Thoracic aorta (tissue), 2 donors: ENCODE measurements around the gene MYO1G. TPM values are rescaled to one million over a fixed set of nuclear protein-coding genes. Genes with fewer than 3 reads are reported as not detected.

ENCODE experiments used
- ATAC-seq: fragments of 150-250 bp; one replicate; pipeline ENCODE4 v1.8.0; 2017; ENCODE audit warnings: low read depth; ENCODE audit not compliant: insufficient number of reproducible peaks, low FRiP score
- DNase-seq: peaks from one replicate; pipeline ENCODE4 v3.0.0-alpha.2; 2020; ENCODE audit warnings: low spot score
- H3K27ac ChIP-seq, 2 donors: fragments of 200-600 bp; sonication (generic); 1 replicate in 1 of 2; 2 replicates in 1 of 2; pipeline ENCODE4 v1.5.1; 2016; ENCODE audit warnings: mild to moderate bottlenecking in 2 of 2, moderate library complexity in 2 of 2
- H3K27me3 ChIP-seq: fragments of 200-600 bp; sonication (generic); replicated peaks from 2 replicates; pipeline ENCODE4 v1.6.0; 2016; ENCODE audit warnings: mild to moderate bottlenecking; ENCODE audit not compliant: insufficient read depth
- H3K36me3 ChIP-seq: fragments of 200-600 bp; sonication (generic); one replicate; pipeline ENCODE4 v1.5.1; 2016
- H3K4me1 ChIP-seq, 2 donors: fragments of 200-600 bp; sonication (generic); 1 replicate in 1 of 2; 2 replicates in 1 of 2; pipeline versions ENCODE4 v1.5.1 to v1.6.0; 2016; ENCODE audit warnings: low read depth in 2 of 2, mild to moderate bottlenecking in 1 of 2; ENCODE audit not compliant: control insufficient read depth in 1 of 2
- H3K4me3 ChIP-seq: fragments of 200-600 bp; sonication (generic); 2 replicates; pipeline ENCODE4 v1.5.1; 2016; ENCODE audit warnings: mild to moderate bottlenecking
- H3K9me3 ChIP-seq: fragments of 200-600 bp; sonication (generic); 2 replicates; pipeline ENCODE4 v1.5.1; 2016
- total RNA-seq, 2 donors: library from RNA; depleted of rRNA; stranded (reverse); fragments of >200 nt; gene quantifications; one replicate each; pipeline versions ENCODE4 v1.1.0 to v1.2.3, GENCODE V29; 2016
- TF ChIP-seq, protein P1 (sequence below): fragments of 200-600 bp; sonication (generic); IDR thresholded peaks from one replicate; pipeline ENCODE4 v1.5.1; 2019; ENCODE audit warnings: antibody characterized with exemption

MYO1G gene
- total RNA-seq, 2 donors from 2014 or later, result 2.0 to 13.8 TPM

DNA sequence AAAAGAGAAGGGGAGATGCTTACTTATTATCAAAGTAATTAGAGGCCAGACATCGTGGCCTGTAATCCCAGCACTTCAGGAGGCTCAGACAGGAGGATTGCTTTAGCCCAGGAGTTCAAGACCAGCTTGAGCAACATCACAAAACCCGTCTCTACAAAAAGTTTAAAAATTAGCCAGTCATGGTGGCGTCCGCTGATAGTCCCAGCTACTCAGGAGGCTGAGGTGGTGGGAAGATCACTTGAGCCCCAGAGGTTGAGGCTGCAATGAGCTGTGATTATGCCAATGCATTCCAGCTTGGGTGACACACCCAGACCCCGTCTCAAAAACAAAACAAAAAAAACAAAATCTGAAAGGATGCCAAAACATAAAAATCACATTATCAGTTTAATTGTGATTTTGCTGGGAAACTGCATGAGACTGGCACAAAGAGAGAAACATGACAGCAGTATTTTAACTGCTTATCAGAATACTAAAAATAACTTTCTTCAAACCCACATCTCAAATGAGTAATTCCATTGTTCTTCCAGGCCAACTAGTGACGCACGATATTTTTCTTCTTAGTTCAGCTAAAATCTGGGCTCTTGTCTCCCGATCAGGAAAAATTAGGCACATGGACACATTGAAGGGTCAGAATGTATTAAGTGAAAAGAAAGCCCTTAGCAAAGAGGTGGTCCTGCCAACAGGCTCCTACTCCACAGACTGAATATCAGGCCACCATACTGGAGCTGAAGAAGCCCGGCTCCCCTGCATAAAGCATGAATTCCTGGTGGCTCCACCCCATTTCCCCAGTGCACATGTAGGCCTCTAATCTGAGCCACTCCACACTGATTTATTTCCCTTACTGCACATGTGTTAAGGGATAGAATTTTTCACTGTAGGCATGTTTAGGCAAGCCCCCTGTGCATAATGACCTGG is 11.6 kb upstream of the MYO1G start:
- peak overlapping the region; percentile 52 to 56 for H3K27ac ChIP-seq
- ATAC-seq (peak; percentile 38), DNase-seq (no peak)
- TF ChIP-seq, protein P1, sequence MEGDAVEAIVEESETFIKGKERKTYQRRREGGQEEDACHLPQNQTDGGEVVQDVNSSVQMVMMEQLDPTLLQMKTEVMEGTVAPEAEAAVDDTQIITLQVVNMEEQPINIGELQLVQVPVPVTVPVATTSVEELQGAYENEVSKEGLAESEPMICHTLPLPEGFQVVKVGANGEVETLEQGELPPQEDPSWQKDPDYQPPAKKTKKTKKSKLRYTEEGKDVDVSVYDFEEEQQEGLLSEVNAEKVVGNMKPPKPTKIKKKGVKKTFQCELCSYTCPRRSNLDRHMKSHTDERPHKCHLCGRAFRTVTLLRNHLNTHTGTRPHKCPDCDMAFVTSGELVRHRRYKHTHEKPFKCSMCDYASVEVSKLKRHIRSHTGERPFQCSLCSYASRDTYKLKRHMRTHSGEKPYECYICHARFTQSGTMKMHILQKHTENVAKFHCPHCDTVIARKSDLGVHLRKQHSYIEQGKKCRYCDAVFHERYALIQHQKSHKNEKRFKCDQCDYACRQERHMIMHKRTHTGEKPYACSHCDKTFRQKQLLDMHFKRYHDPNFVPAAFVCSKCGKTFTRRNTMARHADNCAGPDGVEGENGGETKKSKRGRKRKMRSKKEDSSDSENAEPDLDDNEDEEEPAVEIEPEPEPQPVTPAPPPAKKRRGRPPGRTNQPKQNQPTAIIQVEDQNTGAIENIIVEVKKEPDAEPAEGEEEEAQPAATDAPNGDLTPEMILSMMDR, result no peak
- H3K27me3 ChIP-seq, result no peaks in the 10 kb centered on the region
- no peak overlapping the region for H3K4me3 ChIP-seq
- peaks cover 12 to 28% of the 10 kb centered on the region in 2 donors for H3K4me1 ChIP-seq
- no peaks in the 10 kb centered on the region for H3K9me3 ChIP-seq
- no peaks in the 10 kb centered on the region for H3K36me3 ChIP-seq

DNA sequence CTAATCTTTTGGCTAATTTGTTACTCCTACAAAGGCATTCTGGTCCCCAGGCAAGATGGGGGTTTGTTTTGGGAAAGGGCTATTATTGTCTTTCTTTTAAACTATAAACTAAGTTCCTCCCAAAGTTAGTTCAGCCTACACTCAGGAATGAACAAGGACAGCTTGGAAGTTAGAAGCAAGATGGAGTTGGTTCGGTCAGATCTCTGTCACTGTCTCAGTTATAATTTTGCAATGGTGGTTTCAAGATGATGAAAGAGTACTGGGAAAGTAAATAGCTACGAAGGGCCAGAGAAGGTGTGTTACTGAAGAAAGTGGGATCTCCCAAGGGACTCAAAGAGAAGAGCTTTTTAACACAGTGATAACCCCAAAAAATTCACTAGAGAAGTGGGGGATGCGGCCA is 10.3 kb upstream of the MYO1G start:
- Histone ChIP-seq H3K27ac (no peak overlapping the region), H3K27me3 (no peaks in the 10 kb centered on the region), H3K9me3 (no peaks in the 10 kb centered on the region), H3K36me3 (no peaks in the 10 kb centered on the region), H3K4me1 (peaks cover 12 to 37% of the 10 kb centered on the region in 2 donors), H3K4me3 (no peak overlapping the region)
- no peak for DNase-seq
- TF ChIP-seq, protein P1, result no peak
- no peak for ATAC-seq

DNA sequence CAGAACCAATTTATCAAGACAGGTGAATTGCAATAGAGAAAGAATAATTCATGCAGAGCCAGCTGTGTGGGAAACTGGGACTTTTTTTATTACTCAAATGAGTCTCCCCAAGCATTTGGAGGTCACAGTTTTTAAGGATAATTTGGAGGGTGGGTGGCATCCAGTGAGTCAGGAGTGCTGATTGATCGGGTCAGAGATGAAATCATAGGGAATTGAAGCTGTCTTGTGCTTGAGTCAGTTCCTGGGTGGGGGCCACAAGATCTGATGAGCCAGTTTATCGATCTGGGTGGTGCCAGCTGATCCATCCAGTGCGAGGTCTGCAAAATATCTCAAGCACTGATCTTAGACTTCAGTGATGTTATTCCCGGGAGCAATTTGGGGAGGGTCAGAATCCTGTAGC is 9.9 kb upstream of the MYO1G start:
- Histone ChIP-seq H3K27me3 (no peaks in the 10 kb centered on the region), H3K27ac (no peak overlapping the region), H3K4me1 (peaks cover 12 to 37% of the 10 kb centered on the region in 2 donors), H3K9me3 (no peaks in the 10 kb centered on the region), H3K4me3 (no peak overlapping the region), H3K36me3 (no peaks in the 10 kb centered on the region)
- no peak for DNase-seq
- ATAC-seq, result no peak
- TF ChIP-seq, protein P1, result no peak

DNA sequence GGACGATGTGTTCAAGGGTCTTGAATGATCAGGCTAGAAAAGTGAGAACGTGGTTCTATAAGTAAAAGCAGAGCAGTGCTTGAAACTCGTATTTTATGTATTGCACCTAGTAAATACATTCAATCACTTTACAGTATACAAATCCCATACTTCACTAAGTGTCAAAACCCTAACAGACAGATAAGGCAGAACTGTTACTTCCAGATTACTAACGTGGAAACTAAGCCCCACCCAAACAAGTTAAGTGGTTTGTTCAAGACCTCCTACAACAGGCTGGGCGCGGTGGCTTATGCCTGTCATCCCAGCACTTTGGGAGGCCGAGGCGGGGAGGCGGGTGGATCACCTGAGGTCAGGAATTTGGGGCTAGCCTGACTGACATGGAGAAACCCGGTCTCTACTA is 9.2 kb upstream of the MYO1G start:
- H3K27me3 ChIP-seq, result no peaks in the 10 kb centered on the region
- H3K9me3 ChIP-seq, result no peaks in the 10 kb centered on the region
- H3K36me3 ChIP-seq, result peaks cover 4% of the 10 kb centered on the region
- TF ChIP-seq, protein P1, result no peak
- ATAC-seq (no peak), DNase-seq (no peak)
- H3K4me3 ChIP-seq, result no peak overlapping the region
- H3K4me1 ChIP-seq, result peaks cover 12 to 37% of the 10 kb centered on the region in 2 donors
- no peak overlapping the region for H3K27ac ChIP-seq

DNA sequence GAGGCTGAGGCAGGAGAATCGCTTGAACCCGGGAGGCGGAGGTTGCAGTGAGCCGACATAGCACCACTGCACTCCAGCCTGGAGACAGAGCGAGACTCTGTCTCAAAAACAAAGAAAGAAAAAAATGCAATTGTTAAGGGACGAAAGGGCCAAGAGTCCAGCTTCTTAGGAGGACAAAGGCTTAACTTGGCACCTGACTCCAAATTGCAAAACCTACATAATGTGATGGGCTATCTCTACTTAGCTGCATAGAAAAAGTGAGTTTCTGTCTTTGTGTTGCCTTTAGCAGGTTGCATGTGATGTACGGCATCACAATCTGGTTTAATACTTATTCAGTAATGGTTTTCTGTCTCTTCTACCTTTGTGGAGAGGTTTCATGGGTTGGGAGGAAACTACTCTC is 8.6 kb upstream of the MYO1G start:
- peak overlapping the region; percentile 88 to 90 for H3K27ac ChIP-seq
- no peak for DNase-seq
- TF ChIP-seq, protein P1, result no peak
- H3K9me3 ChIP-seq, result no peaks in the 10 kb centered on the region
- H3K4me3 ChIP-seq, result peak overlapping the region; percentile 78
- ATAC-seq, result no peak
- no peaks in the 10 kb centered on the region for H3K27me3 ChIP-seq
- peaks cover 12 to 37% of the 10 kb centered on the region in 2 donors for H3K4me1 ChIP-seq
- H3K36me3 ChIP-seq, result peaks cover 10% of the 10 kb centered on the region
